Nephron progenitor cell (in vitro differentiated cells): ENCODE data around the gene FAM184A.

Experiments
- DNase-seq: peaks from one replicate; pipeline ENCODE4 v3.0.0; 2021
- H3K27ac Mint-ChIP-seq: 2 replicates; pipeline ENCODE4 v1.8.0; 2021; ENCODE audit warnings: mild to moderate bottlenecking, moderate library complexity, mixed read lengths
- H3K27me3 Mint-ChIP-seq: 2 replicates; pipeline ENCODE4 v1.8.0; 2021; ENCODE audit warnings: mild to moderate bottlenecking, low read depth, mixed read lengths; ENCODE audit not compliant: poor library complexity
- H3K36me3 Mint-ChIP-seq: 2 replicates; pipeline ENCODE4 v1.8.0; 2021; ENCODE audit warnings: low read depth, mixed read lengths
- H3K4me1 Mint-ChIP-seq: 2 replicates; pipeline ENCODE4 v1.8.0; 2021; ENCODE audit warnings: mixed read lengths
- H3K4me3 Mint-ChIP-seq: 2 replicates; pipeline ENCODE4 v1.8.0; 2021; ENCODE audit warnings: mild to moderate bottlenecking, moderate library complexity, mixed read lengths
- H3K9me3 Mint-ChIP-seq: 2 replicates; pipeline ENCODE4 v1.8.0; 2021; ENCODE audit warnings: mild to moderate bottlenecking, moderate library complexity, mixed read lengths
- TF ChIP-seq, protein P1 (sequence below): fragments of 200-600 bp; sonication (generic); IDR thresholded peaks from 2 replicates; pipeline ENCODE4 v1.5.0; 2021; ENCODE audit warnings: antibody characterized with exemption

FAM184A gene

DNA sequence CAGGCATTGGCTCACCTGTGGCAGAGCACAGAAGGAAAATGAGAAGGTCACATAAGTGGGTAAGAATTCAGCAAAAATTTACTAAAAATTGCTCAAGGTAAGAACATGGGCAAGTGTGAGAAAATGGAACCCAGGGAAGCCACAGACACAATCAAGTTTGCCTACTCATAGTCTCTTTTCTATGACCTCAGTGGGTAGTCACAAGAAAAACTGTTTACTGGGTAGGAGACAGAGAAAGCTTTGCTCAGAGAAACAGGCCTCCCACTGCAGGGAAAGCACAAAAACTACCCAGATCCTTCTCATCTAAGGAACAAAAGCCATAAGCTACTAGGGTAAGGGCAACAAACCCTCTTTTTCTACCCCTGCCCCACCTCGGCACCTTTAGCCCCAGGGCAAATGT lies 35.2 kb downstream of the FAM184A start:
- TF ChIP-seq, protein P1, sequence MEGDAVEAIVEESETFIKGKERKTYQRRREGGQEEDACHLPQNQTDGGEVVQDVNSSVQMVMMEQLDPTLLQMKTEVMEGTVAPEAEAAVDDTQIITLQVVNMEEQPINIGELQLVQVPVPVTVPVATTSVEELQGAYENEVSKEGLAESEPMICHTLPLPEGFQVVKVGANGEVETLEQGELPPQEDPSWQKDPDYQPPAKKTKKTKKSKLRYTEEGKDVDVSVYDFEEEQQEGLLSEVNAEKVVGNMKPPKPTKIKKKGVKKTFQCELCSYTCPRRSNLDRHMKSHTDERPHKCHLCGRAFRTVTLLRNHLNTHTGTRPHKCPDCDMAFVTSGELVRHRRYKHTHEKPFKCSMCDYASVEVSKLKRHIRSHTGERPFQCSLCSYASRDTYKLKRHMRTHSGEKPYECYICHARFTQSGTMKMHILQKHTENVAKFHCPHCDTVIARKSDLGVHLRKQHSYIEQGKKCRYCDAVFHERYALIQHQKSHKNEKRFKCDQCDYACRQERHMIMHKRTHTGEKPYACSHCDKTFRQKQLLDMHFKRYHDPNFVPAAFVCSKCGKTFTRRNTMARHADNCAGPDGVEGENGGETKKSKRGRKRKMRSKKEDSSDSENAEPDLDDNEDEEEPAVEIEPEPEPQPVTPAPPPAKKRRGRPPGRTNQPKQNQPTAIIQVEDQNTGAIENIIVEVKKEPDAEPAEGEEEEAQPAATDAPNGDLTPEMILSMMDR, result no peak
- Mint-ChIP-seq H3K36me3 (no peaks in the 10 kb centered on the region), H3K27me3 (peaks cover 2% of the 10 kb centered on the region), H3K27ac (no peak overlapping the region), H3K4me1 (peaks cover 5% of the 10 kb centered on the region), H3K9me3 (peaks cover 1% of the 10 kb centered on the region), H3K4me3 (no peak overlapping the region)
- no peak for DNase-seq

DNA sequence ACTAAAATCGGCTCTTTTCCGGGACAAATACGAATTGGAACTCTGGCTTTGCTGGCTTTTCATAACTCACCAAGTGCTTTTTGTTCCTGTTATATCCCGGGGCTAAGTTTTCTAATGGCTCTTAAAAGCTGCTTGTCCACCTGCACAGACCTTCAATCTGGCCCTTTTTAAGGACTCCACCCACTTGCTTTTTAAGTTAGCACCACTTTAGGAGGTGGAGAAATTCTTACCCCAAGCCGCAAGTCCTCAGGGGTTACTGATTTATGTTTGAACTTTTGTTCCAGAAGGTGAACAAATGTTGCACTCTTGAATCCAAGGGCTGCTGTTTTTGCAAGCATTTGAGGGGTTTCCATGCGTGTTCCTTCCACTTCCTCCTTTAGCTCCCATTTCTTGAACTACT lies 37.8 kb downstream of the FAM184A start:
- no peak for DNase-seq
- no peaks in the 10 kb centered on the region for H3K9me3 Mint-ChIP-seq
- H3K4me3 Mint-ChIP-seq, result no peak overlapping the region
- TF ChIP-seq, protein P1, result no peak
- H3K4me1 Mint-ChIP-seq, result peaks cover 10% of the 10 kb centered on the region
- H3K27me3 Mint-ChIP-seq, result peaks cover 2% of the 10 kb centered on the region
- H3K27ac Mint-ChIP-seq, result no peak overlapping the region
- no peaks in the 10 kb centered on the region for H3K36me3 Mint-ChIP-seq

DNA sequence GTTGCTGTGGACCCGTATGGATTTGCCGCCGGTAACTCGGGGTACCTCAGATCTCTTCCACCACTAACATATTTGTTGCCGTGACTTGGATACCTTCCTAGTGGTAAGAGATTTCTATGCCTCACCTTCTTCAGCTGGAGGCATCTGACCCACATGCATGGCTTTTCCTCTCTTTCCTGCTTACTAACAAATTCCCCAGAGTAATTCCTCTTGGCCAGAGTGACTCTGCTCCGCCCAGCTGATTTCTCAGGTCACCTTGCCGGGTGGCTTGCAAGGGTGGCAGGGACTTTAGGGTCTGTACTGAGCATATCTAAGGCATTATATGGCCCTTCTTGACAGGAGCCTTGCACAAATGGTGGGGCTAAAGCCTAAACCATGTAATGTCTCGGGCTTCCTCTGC lies 38.2 kb downstream of the FAM184A start:
- Mint-ChIP-seq H3K27ac (no peak overlapping the region), H3K36me3 (no peaks in the 10 kb centered on the region), H3K9me3 (no peaks in the 10 kb centered on the region), H3K27me3 (peaks cover under 1% of the 10 kb centered on the region), H3K4me1 (peaks cover 10% of the 10 kb centered on the region), H3K4me3 (no peak overlapping the region)
- DNase-seq, result no peak
- TF ChIP-seq, protein P1, result no peak

DNA sequence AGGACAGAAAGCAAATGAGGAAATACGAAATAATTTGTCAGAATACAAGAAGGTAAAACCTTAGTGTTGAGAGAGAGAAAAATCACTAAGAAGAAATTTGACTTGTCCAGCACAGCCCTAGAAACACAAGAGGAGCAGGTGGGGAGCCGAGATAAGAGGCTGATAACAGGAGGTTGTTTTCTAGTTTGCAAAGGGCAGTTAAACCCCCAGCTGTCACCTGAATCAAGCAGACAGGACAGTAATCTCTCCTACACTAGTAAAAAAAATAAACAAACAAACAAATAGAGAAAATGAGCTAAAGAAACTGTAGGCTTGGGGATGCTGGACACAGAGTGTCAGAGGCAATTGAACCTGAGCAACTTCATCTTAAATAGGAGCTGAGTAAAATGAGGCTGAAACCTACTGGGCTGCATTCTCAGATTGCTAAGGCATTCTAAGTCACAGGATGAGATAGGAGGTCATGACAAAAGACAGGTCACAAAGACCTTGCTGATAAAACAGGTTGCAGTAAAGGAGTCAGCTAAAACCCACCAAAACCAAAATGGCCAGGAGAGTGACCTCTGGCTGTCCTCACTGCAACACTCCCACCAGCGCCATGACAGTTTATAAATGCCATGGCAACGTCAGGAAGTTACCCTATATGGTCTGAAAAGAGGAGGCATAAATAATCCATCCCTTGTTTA lies 40.4 kb downstream of the FAM184A start:
- TF ChIP-seq, protein P1, result no peak
- no peaks in the 10 kb centered on the region for H3K9me3 Mint-ChIP-seq
- no peak overlapping the region for H3K4me3 Mint-ChIP-seq
- H3K27me3 Mint-ChIP-seq, result no peaks in the 10 kb centered on the region
- H3K36me3 Mint-ChIP-seq, result no peaks in the 10 kb centered on the region
- H3K27ac Mint-ChIP-seq, result no peak overlapping the region
- H3K4me1 Mint-ChIP-seq, result peaks cover 17% of the 10 kb centered on the region
- no peak for DNase-seq

DNA sequence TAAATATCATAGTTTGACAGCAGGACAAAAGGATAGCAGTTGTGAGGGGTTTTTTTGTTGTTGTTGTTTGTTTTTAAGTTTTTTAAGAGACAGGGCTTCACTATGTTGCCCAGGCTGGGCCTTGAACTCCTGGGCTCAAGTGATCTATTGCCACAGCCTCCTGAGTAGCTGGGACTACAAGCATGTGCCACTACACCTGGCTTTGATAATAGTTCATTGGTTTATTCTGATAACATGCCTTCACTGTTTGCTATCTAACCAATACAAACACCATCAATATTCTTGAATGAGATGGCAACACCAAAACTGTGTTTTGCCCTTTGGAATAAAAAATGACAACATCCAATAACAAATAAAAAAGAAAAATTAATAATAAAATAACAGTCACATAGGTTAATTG lies 41.2 kb downstream of the FAM184A start:
- Mint-ChIP-seq H3K27ac (no peak overlapping the region), H3K4me1 (peaks cover 17% of the 10 kb centered on the region), H3K27me3 (no peaks in the 10 kb centered on the region), H3K9me3 (no peaks in the 10 kb centered on the region), H3K4me3 (no peak overlapping the region), H3K36me3 (no peaks in the 10 kb centered on the region)
- DNase-seq, result no peak
- TF ChIP-seq, protein P1, result no peak

DNA sequence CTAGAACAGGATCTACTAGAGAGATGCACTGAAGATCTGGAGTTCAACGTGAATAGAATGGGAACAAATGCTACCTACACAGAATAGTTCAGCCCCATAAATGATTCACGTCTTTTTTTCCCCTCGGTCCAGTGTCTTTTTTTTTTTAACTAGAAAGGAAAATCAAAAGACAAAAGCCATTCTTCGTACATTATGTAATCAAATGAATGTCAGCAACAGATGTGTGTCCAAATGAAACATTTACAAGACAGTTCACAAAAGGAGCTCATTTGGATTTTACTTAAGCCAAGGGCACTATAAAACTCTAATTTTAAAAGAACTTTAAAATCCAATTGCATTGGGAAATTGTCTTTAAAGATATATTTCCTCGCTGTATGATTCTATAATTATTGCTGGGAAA lies 42.4 kb downstream of the FAM184A start:
- no peaks in the 10 kb centered on the region for H3K9me3 Mint-ChIP-seq
- no peak overlapping the region for H3K4me3 Mint-ChIP-seq
- peaks cover 16% of the 10 kb centered on the region for H3K4me1 Mint-ChIP-seq
- no peak overlapping the region for H3K27ac Mint-ChIP-seq
- H3K36me3 Mint-ChIP-seq, result no peaks in the 10 kb centered on the region
- TF ChIP-seq, protein P1, result no peak
- no peak for DNase-seq
- no peaks in the 10 kb centered on the region for H3K27me3 Mint-ChIP-seq
